NOMO-1 treated with DMSO at 0.1 percent for 48 hours (cell line): ENCODE measurements around the gene TMPRSS9.
A peak's percentile ranks its signal among the peaks of the same experiment; 100 is the strongest.

Source experiments
- DNase-seq: peaks from one replicate; lab custom pipeline; 2025; ENCODE audit not compliant: unreplicated experiment; lab: John Stamatoyannopoulos, UW

TMPRSS9 gene

GRCh38 chr19:2358548-2359173 lies 1.4 kb upstream of the TMPRSS9 start:
- DNase-seq, result no peak

GRCh38 chr19:2360833-2361232 lies 768 bp downstream of the TMPRSS9 start:
- no peak for DNase-seq

GRCh38 chr19:2361246-2362045 lies 1.4 kb downstream of the TMPRSS9 start:
- DNase-seq, result no peak

GRCh38 chr19:2362046-2362969 lies 2.2 kb downstream of the TMPRSS9 start:
- DNase-seq, result no peak

GRCh38 chr19:2362970-2363300 lies 2.9 kb downstream of the TMPRSS9 start:
- no peak for DNase-seq

GRCh38 chr19:2363419-2363818 lies 3.4 kb downstream of the TMPRSS9 start:
- DNase-seq, result no peak

GRCh38 chr19:2365201-2365970 lies 5.3 kb downstream of the TMPRSS9 start:
- DNase-seq, result no peak

- DNase-seq, result no peak
Measured at GRCh38 chr19:2371656-2372055, 11.6 kb downstream of the TMPRSS9 start.

- no peak for DNase-seq
Measured at GRCh38 chr19:2372076-2372612, 12.1 kb downstream of the TMPRSS9 start.

- no peak for DNase-seq
Measured at GRCh38 chr19:2374808-2375207, 14.7 kb downstream of the TMPRSS9 start.

GRCh38 chr19:2375353-2376121 lies 15.5 kb downstream of the TMPRSS9 start:
- DNase-seq, result no peak

- DNase-seq, result no peak
Measured at GRCh38 chr19:2376784-2377519, 16.9 kb downstream of the TMPRSS9 start.

GRCh38 chr19:2380567-2380966 lies 20.5 kb downstream of the TMPRSS9 start:
- DNase-seq, result no peak

GRCh38 chr19:2381148-2381820 lies 21.2 kb downstream of the TMPRSS9 start:
- no peak for DNase-seq

- DNase-seq, result no peak
Measured at GRCh38 chr19:2382530-2383222, 22.6 kb downstream of the TMPRSS9 start.

GRCh38 chr19:2385053-2385721 lies 25.1 kb downstream of the TMPRSS9 start:
- peak; percentile 13 for DNase-seq
